Aorta (tissue), 5 donors: Measurements from ENCODE around the gene RAP1GDS1. TPM values are rescaled to one million over a fixed set of nuclear protein-coding genes. Genes with fewer than 3 reads are reported as not detected.

Experiments used
- ATAC-seq: fragments of 200-7000 bp; cut with Tn5 transposase; one replicate; pipeline ENCODE4 v1.9.1; 2022; ENCODE audit warnings: moderate library complexity; ENCODE audit not compliant: low FRiP score
- DNase-seq, 2 donors: peaks; one replicate each; pipeline ENCODE4 v3.0.0-alpha.2; 2020
- H3K27ac ChIP-seq, 2 donors: one replicate each; pipeline ENCODE4 v1.5.1; 2013; ENCODE audit warnings: low read length in 2 of 2, mild to moderate bottlenecking in 2 of 2, moderate library complexity in 2 of 2, control low read depth in 1 of 2, inconsistent platforms in 1 of 2, low read depth in 1 of 2
- H3K27me3 ChIP-seq, 2 donors: one replicate each; pipeline ENCODE4 v1.6.1; 2013; ENCODE audit warnings: control low read depth in 1 of 2, low read length in 1 of 2, mild to moderate bottlenecking in 1 of 2, moderate library complexity in 1 of 2; ENCODE audit not compliant: insufficient read depth in 2 of 2, control insufficient read depth in 1 of 2
- H3K36me3 ChIP-seq, 2 donors: one replicate each; pipeline ENCODE4 v1.6.1; 2013; ENCODE audit warnings: control low read depth in 1 of 2, low read length in 1 of 2, mild to moderate bottlenecking in 1 of 2; ENCODE audit not compliant: insufficient read depth in 2 of 2, control insufficient read depth in 1 of 2
- H3K4me1 ChIP-seq, 2 donors: one replicate each; pipeline ENCODE4 v1.6.1; 2013; ENCODE audit warnings: low read length in 2 of 2, control low read depth in 1 of 2, mild to moderate bottlenecking in 1 of 2, moderate library complexity in 1 of 2; ENCODE audit not compliant: insufficient read depth in 2 of 2, control insufficient read depth in 1 of 2
- H3K4me3 ChIP-seq, 2 donors: one replicate each; pipeline ENCODE4 v1.5.1; 2013; ENCODE audit warnings: low read length in 2 of 2, control low read depth in 1 of 2, mild to moderate bottlenecking in 1 of 2
- H3K9me3 ChIP-seq: one replicate; pipeline ENCODE4 v1.6.1; 2013; ENCODE audit warnings: mild to moderate bottlenecking, low read length; ENCODE audit not compliant: control insufficient read depth
- WGBS, 2 donors: extraction: QIAGEN DNeasy Blood & Tissue Kit; methylation state at CpG; one replicate each; pipeline ENCODE4 v1.1.7; 2013; 5-methylcytosine and 5-hydroxymethylcytosine counted together
- intact Hi-C, 2 donors: fragments of 100-400 bp; cut with DNase I; formaldehyde crosslinking; loops; one replicate each; pipeline versions ENCODE4 v1.14.2 to v1.15.0; 2022
- polyA plus RNA-seq, 2 donors: library from polyadenylated mRNA; stranded (reverse); fragments of 200-250 nt; gene quantifications; one replicate each; pipeline ENCODE4 v1.2.3, GENCODE V29; 2013
- total RNA-seq, 2 donors: library from RNA; stranded (reverse); fragmentation: NEBNext Ultra II Directional; extraction: Animal tissue kit (Norgen Biotek cat#: 25700); gene quantifications; one replicate each; pipeline ENCODE4 v1.2.1, GENCODE V29; 2021
- donor health status: healthy with polysubstance abuse.
- donor health status: Bipolar disorder and iron deficiency.
- donor health status: DM: no; HTN: no; CAD: no.
- donor health status: DM: no; HTN: no; CAD: no.
- donor health status: DM: yes; HTN: yes; CAD: no.

Gene RAP1GDS1
- total and polyA plus RNA-seq, 4 donors: 13.7 to 35.3 (median 26.4) TPM

DNA sequence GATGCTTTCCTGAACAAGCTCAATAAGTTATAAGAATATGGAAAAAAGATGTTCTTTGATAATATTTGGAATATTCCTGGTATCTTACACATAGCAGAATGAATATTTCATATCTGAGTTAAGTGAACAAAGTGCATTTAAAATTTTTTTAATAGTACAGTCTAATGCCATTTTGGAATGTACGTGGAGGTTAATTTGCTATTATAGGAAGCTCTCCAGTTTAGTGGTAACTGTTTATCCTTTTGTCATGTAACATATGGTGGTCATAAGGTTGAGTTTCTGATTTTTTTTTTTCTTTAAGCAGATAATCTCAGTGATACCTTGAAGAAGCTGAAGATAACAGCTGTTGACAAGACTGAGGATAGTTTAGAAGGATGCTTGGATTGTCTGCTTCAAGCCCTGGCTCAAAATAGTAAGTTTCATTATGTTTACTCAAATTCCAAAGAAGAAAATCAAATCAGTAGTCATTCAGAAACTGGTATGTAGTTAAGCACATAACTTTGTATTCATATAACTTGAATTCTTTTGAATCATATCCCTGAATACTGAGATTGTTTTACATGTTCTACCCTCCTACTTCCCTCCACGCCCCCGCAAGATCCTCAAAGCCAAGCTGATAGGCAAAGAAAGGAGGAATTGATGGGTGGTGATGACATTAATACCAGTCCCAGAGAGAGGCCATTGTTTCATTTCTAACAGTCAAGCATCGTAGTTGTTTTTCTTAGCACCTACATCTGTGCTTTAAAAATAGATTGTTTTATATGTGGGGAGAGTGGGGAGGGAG is 32.1 kb downstream of the RAP1GDS1 start:
- Histone ChIP-seq H3K36me3 (peaks cover 0 to 4% of the 10 kb centered on the region in 2 donors), H3K9me3 (no peaks in the 10 kb centered on the region), H3K27ac (no peak overlapping the region), H3K4me3 (no peak overlapping the region), H3K4me1 (peaks cover 0 to 2% of the 10 kb centered on the region in 2 donors), H3K27me3 (no peaks in the 10 kb centered on the region)
- no peak for DNase-seq
- WGBS, 2 donors: 56 to 61% methylated on average over 4 of the region's 4 CpGs
- no peak for ATAC-seq
- intact Hi-C loops: no loop called here

DNA sequence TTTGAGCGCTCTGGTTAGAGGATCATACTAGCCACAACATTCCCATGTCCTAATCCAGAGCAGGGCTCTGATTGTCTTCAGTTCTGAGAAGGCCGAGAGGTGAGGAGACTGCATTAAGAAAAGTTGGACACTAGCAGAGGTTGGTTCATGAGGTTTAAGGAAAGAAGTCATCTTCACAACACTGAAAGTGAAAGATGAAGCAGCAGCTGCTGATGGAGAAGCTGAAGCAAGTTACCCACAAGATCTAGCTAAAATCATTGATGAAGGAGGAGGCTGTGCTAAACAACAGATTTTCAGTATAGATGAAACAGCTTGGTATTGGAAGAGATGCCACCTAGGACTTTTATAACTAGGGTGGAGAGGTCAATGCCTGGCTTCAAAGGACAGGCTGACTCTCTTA is 36.8 kb downstream of the RAP1GDS1 start:
- WGBS, 2 donors: 97 to 98% methylated on average over 2 of the region's 2 CpGs
- H3K27ac ChIP-seq: no peak overlapping the region
- ATAC-seq: no peak
- peaks cover 0 to 4% of the 10 kb centered on the region in 2 donors for H3K36me3 ChIP-seq
- no peaks in the 10 kb centered on the region for H3K9me3 ChIP-seq
- DNase-seq: no peak
- no peaks in the 10 kb centered on the region for H3K27me3 ChIP-seq
- intact Hi-C loops: no loop called here
- no peak overlapping the region for H3K4me3 ChIP-seq
- H3K4me1 ChIP-seq: peaks cover 0 to 2% of the 10 kb centered on the region in 2 donors

DNA sequence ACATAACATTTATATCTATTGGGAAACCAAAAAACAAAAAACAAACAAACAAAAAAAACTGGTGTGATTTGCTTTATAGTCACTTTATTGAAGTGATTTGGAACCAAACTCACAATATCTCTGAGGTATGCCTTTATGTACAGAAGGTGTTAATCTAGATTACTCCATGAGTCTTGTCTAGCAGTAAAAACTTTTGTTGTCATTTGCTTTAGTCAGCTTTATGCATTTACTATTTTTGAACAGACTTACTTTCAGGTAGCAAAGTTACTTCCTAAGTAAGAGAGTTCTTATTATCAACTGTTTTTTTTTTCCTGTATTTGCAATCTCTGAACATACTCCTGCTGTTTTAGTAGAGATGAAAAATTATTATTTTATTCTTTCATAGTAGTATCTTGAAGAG is 39.5 kb downstream of the RAP1GDS1 start:
- no peak overlapping the region for H3K4me3 ChIP-seq
- H3K4me1 ChIP-seq: no peaks in the 10 kb centered on the region
- no peak for ATAC-seq
- H3K36me3 ChIP-seq: peaks cover 0 to 4% of the 10 kb centered on the region in 2 donors
- H3K27ac ChIP-seq: no peak overlapping the region
- H3K27me3 ChIP-seq: no peaks in the 10 kb centered on the region
- DNase-seq: no peak
- intact Hi-C loops: no loop called here
- no peaks in the 10 kb centered on the region for H3K9me3 ChIP-seq

DNA sequence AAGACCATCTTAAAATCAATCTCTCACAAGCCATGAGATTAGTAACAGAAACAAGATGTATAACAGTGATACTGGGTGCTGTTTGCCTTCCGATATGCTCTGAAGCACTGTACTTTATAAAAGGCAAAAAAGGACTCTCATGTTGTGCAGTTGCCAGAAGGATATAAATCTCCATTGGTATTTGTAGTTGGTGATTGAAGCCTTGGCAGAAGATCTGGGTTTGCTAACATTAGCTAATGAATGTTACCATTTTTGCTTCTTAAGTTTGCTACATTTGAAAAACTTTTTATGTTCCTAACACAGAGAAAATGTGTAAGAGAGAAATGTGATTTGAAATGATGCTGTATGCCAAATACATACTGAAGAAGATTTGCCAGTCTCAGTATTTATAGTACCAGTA is 44.4 kb downstream of the RAP1GDS1 start:
- WGBS, 2 donors: 11 to 13% methylated on average over 1 of the region's 1 CpG
- DNase-seq (no peak), ATAC-seq (no peak)
- no peaks in the 10 kb centered on the region for H3K9me3 ChIP-seq
- H3K4me1 ChIP-seq: no peaks in the 10 kb centered on the region
- H3K27me3 ChIP-seq: no peaks in the 10 kb centered on the region
- no peaks in the 10 kb centered on the region for H3K36me3 ChIP-seq
- H3K4me3 ChIP-seq: no peak overlapping the region
- intact Hi-C loops: no loop called here
- H3K27ac ChIP-seq: no peak overlapping the region

DNA sequence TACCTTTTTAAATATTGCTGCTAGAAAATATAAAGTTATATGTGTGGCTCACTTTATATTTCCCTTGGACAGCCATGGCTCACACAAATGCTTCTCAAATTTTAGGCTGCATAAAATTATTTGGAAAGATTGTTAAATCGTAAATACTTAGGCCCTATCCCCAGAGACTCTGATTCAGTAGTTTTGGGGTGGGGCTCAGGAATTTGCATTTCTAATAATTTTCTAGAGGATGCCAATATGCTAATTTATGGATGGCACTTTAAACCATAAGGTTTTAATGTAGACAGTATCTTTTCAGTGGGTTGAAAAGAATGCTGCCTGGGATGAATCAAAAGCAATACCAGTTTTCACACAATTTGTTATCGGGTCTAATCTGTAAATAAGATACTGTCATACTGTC is 49.7 kb downstream of the RAP1GDS1 start:
- Histone ChIP-seq H3K4me3 (no peak overlapping the region), H3K27ac (no peak overlapping the region), H3K4me1 (no peaks in the 10 kb centered on the region), H3K36me3 (no peaks in the 10 kb centered on the region), H3K27me3 (no peaks in the 10 kb centered on the region), H3K9me3 (no peaks in the 10 kb centered on the region)
- intact Hi-C loops: no loop called here
- ATAC-seq: no peak
- whole genome bisulfite sequencing, 2 donors: 93% methylated on average over 2 of the region's 2 CpGs
- no peak for DNase-seq

DNA sequence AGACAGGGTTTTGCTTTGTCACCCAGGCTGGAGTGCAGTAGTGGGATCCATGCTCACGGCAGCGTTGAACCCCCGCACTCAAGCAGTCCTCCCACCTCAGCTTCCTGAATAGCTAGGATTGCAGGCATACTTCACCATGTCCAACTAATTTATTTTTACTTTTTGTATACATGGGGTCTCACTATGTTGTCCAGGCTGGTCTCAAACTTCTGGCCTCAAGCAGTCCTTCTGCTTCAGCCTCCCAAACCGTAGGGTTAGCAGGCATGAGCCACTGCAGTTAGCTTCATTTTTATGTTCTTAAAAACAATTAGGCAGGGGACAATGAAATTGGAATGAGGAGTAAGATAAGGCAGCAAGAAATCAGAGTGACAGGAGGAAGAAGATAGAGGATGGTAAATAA is 50.5 kb downstream of the RAP1GDS1 start:
- Histone ChIP-seq H3K9me3 (no peaks in the 10 kb centered on the region), H3K4me1 (no peaks in the 10 kb centered on the region), H3K36me3 (no peaks in the 10 kb centered on the region), H3K4me3 (no peak overlapping the region), H3K27ac (no peak overlapping the region), H3K27me3 (no peaks in the 10 kb centered on the region)
- ATAC-seq: no peak
- no peak for DNase-seq
- intact Hi-C loops: no loop called here
- WGBS, 2 donors: 98 to 100% methylated on average over 4 of the region's 4 CpGs

DNA sequence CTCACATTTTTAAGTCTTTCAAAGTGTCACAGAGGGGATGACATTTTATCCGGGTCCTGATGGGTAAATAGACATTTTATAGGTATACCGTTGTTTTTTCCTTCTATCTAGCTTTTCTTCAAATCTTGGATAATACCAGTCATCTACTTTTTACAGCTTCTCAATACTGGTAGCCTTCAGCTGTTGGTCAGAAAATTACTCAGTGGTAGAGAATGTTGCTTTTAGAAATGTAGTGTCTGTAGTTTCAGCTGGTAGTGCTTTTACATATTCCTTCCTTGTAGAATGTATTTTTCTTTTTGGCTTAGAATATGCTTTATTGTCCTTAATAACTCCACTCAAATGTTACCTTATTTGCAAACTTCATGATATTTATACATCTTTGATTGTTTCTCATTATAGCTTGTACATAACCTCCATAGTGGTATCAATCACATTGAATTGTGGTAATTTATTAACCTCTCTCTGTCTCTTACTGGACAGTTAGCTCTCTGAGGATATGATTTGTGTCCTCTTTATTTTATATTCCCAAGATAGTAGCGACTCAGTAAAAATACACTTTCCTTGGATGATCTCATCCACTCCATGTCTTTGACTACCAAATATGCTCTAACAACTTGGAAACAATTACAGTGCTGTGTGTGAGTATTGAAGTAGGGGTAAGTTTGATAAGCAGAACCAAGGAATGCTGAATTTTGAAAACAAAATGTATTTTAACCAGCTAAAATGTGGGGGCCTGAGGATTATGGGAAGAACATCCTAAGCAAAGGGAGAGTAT is 53.8 kb downstream of the RAP1GDS1 start:
- intact Hi-C loops: no loop called here
- H3K4me3 ChIP-seq: no peak overlapping the region
- no peaks in the 10 kb centered on the region for H3K27me3 ChIP-seq
- no peaks in the 10 kb centered on the region for H3K4me1 ChIP-seq
- no peak overlapping the region for H3K27ac ChIP-seq
- DNase-seq (no peak), ATAC-seq (no peak)
- 79 to 83% methylated on average over 3 of the region's 3 CpGs for WGBS, 2 donors
- no peaks in the 10 kb centered on the region for H3K9me3 ChIP-seq
- H3K36me3 ChIP-seq: no peaks in the 10 kb centered on the region

DNA sequence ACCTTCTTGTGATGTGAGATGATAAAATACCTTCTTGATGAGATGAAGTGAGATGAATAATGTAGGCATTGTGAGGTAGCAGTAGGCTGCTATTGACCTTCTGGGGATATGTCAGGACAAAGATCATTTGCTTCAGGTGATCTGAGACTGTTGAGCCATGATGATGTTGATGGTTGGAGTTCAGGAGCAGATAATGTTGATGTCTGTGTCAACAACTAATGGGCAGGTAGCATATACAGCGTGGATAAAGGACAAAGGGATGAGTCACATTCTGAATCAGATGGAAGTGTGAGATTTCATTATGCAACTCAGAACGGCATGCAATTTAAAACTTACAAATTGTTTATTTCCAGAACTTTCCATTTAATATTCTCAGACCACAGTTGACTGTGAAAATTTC is 57.3 kb downstream of the RAP1GDS1 start:
- no peaks in the 10 kb centered on the region for H3K9me3 ChIP-seq
- H3K4me1 ChIP-seq: no peaks in the 10 kb centered on the region
- H3K36me3 ChIP-seq: no peaks in the 10 kb centered on the region
- DNase-seq: no peak
- intact Hi-C loops: no loop called here
- no peak for ATAC-seq
- H3K27me3 ChIP-seq: no peaks in the 10 kb centered on the region
- 96 to 97% methylated on average over 2 of the region's 2 CpGs for WGBS, 2 donors
- no peak overlapping the region for H3K4me3 ChIP-seq
- H3K27ac ChIP-seq: no peak overlapping the region

DNA sequence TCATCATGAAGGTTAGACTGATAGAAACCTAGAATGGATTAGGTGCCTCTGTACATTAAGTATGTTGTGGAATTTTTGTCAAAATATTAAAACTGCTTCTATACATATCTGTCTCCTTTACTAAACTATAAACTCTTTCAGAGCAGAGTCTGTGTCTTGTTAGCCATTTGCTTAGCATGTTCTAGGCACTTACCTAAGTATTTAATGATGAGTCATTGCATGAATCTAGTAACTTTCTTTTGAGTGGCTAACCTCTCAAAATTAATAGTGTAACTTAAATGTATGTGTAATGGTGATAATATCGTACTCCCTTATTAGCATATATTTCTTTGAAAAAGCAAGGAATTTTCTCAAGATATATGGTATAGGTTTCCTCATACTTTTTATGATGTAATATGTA is 57.8 kb downstream of the RAP1GDS1 start:
- H3K4me3 ChIP-seq: no peak overlapping the region
- H3K4me1 ChIP-seq: no peaks in the 10 kb centered on the region
- no peaks in the 10 kb centered on the region for H3K36me3 ChIP-seq
- intact Hi-C loops: no loop called here
- WGBS, 2 donors: 95 to 100% methylated on average over 1 of the region's 1 CpG
- DNase-seq (no peak), ATAC-seq (no peak)
- H3K9me3 ChIP-seq: no peaks in the 10 kb centered on the region
- H3K27ac ChIP-seq: no peak overlapping the region
- no peaks in the 10 kb centered on the region for H3K27me3 ChIP-seq
